OCI-LY3 (cell line): Measurements from ENCODE around the gene GFOD1.

ENCODE experiments used
- CTCF ChIP-seq: fragments of 200-600, 300-600 bp; sonication (generic); IDR thresholded peaks from 2 replicates; pipeline ENCODE4 v1.5.1; 2014; ENCODE audit warnings: antibody characterized with exemption, low read length, low read depth
- EZH2phosphoT487 ChIP-seq: fragments of 200-600 bp; shearing (Covaris generic); IDR thresholded peaks from 2 replicates; pipeline ENCODE4 v1.6.1; 2018; ENCODE audit warnings: antibody characterized with exemption, mixed run types, low read depth

- TF ChIP-seq CTCF (no peak), EZH2phosphoT487 (no peak)
Measured at GRCh38 chr6:13425270-13425873, 62.0 kb downstream of the GFOD1 start.
